ENCODE results near the gene HMG20B.

DNA sequence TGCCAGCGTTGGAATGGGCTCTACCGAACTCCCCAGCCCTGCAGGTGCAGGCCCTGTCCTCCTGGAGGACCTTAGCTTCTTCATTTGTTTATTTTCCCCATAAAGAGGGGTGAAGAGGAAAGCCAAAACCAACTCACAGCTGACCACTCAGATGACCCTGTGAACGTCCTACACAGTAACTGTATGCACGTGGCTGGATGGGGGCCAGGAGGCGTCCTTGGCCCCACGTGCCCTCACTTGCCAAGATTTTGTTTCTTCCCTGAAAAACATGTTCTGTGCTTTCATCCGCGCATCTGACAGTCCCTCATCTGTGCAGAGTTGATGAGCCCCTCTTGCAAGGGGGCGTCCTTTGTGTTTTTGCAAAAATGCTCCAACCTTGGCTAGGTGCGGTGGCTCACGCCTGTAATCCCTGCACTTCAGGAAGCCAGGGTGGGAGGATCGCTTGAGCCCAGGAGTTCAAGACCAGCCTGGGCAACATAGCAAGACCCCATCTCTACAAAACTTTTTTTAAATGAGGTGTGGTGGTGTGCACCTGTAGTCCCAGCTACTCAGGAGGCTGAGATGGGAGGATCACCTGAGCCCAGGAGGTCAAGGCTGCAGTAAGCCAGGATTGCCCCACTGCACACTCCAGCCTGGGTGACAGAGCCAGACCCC is 39.1 kb upstream of the HMG20B start:
- no peak for TF ChIP-seq CTCF (IDR thresholded peaks at IDR 0.05; ENCODE audit: low read depth, low read length)
- no peak for TF ChIP-seq EZH2phosphoT487 (IDR thresholded peaks at IDR 0.05; ENCODE audit: low read depth)
